Ovary (tissue), 3 donors: ENCODE results near the gene ZMIZ1.

Experiments
- EP300 ChIP-seq: sonication (generic); formaldehyde crosslinking; IDR thresholded peaks from one replicate; pipeline ENCODE4 v1.6.1; 2017; ENCODE audit warnings: antibody characterized with exemption
- TF ChIP-seq, protein P1 (sequence below), 3 donors: fragments of 450-650 bp in 2 of 3; fragments of 200-600 bp in 1 of 3; IDR thresholded peaks; one replicate each; pipeline versions ENCODE4 v1.5.1 to v1.8.0; 2016 to 2022; ENCODE audit warnings: antibody characterized with exemption in 3 of 3, mild to moderate bottlenecking in 1 of 3
- donor health status: DM: no; HTN: no; CAD: no.

DNA sequence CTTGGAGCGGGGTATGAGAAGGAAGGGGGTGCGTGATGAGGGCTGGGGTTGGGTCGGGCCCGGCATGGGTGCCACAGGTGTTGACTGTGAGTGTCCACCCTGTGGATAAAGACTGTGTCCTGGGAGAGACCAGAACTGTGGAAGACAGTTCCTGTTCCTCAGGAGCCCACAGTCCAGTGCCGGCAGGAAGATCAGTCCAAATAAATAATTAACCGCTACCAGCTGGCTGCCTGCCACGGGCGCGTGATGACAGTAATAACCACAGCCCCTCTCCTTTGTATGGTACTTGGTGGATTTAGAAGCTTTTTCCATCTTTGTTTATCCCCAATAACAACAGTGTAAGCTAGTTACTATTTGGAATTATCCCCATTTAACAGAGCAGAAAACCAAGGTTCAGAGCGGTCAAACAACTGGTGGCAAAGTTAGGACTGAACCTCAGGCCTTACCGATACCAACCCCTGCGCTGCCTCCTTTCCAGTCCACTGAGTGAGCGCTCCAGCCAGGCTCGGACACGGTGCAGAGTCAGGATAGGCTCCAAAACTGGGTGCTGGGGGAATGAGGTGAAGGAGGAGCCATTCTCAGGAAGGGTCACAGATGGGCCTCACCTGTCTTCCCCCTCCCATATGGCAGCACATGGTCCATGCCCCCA is 5.1 kb downstream of the ZMIZ1 start:
- TF ChIP-seq, protein P1, sequence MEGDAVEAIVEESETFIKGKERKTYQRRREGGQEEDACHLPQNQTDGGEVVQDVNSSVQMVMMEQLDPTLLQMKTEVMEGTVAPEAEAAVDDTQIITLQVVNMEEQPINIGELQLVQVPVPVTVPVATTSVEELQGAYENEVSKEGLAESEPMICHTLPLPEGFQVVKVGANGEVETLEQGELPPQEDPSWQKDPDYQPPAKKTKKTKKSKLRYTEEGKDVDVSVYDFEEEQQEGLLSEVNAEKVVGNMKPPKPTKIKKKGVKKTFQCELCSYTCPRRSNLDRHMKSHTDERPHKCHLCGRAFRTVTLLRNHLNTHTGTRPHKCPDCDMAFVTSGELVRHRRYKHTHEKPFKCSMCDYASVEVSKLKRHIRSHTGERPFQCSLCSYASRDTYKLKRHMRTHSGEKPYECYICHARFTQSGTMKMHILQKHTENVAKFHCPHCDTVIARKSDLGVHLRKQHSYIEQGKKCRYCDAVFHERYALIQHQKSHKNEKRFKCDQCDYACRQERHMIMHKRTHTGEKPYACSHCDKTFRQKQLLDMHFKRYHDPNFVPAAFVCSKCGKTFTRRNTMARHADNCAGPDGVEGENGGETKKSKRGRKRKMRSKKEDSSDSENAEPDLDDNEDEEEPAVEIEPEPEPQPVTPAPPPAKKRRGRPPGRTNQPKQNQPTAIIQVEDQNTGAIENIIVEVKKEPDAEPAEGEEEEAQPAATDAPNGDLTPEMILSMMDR (IDR thresholded peaks at IDR 0.05): no peak
- no peak for TF ChIP-seq EP300
